Activated T-cell treated with anti-CD3 and anti-CD28 coated beads for 1 hour (primary cell): ENCODE measurements around the gene DSP.
A peak's percentile ranks its signal among the peaks of the same experiment; 100 is the strongest.

Source experiments
- DNase-seq: peaks from one replicate; pipeline ENCODE4 v3.0.0-alpha.2; 2020; ENCODE audit warnings: low read depth

DSP gene

DNA sequence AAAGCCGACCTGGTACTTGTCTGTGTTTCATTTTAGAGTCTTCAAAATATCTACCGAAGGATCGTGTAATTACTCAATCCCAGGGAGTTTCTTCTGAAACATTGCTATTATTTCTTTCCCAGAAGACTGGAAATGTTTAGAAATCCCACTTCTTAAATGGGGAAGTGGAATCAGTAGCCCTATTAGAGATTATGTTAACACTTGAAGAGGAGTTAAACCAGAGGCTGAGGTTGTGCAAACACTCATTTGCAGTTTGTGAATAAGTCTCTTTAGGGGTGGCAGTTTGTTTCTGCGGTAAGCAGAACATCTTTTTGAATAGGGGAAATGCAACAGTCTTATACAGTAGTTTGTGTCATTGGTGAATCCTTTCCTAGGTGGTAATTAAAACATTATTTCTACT lies 21.3 kb downstream of the DSP start:
- DNase-seq, result no peak

DNA sequence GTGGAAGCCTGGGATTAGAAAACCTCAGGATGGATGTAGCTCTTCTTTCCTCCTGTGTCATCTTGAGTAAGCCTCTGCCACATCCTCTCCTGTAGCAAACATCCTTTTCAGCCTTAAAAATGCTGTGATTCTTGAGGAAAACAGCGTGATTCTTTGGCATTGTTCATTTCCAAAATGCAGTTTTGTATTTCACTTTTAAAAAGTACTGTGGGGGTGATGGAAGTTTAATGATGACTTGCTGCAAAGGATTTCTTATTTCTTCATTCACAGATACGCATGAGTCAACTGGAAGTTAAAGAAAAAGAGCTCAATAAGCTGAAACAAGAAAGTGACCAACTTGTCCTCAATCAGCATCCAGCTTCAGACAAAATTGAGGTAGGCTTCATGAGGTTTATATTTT lies 24.6 kb downstream of the DSP start:
- DNase-seq, result no peak

DNA sequence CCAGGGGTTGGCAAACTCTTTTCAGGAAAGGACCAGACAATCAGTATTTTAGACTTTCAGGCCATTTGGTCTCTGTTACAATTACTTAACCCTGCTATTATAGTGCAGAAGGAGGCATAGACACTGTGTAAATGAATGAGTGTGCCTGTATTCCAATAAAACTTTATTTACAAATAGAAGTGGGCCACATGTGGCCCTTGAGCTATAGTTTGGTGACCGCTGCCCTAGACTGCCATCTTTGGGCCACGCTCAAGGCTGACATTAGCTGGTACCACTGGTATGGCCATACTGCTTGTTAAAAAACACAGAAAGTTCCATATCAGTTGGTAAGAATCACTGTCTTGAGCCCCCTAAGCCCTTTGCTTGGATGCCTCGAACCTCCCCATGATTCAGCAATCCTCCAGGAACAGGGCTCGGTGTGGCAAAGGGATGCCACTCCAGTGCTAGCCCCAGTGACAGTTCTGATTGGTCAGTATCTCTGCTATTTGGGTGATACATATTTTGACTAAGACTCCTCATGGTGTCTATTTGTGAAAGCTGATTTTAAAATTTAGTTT lies 25.2 kb downstream of the DSP start:
- no peak for DNase-seq

DNA sequence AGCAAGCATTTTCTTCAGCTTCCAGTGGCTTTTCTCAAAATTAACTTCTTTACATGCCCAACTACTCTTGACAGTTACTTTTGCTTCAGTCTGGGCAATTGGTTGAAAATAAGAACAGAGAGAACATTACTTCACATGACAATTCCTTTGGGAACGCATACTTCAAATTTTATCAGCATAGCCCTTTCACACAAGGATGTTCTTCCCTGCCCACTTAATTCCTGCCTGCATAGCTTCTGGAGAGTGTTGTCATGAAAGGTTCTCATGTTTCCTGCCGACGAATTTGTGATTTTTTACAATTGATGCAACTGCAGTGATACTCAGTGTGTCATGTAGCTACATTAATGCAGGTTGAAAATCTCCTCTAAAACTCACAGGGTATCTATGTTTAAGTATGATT lies 26.6 kb downstream of the DSP start:
- DNase-seq, result no peak

DNA sequence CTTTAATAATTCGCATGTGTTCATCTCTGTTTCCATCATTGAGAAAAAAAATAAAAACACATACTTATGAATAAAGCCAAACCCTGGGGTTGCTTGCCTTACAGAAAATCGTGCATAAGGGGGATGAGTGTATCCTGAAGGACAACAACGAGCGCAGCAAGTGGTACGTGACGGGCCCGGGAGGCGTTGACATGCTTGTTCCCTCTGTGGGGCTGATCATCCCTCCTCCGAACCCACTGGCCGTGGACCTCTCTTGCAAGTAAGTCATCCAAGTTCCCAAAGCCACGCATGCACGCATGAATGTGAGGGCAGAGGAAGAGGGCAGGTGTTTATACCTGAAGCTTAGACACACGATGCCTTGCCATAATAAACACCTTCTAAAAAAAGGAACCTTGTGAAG lies 27.6 kb downstream of the DSP start:
- no peak for DNase-seq

DNA sequence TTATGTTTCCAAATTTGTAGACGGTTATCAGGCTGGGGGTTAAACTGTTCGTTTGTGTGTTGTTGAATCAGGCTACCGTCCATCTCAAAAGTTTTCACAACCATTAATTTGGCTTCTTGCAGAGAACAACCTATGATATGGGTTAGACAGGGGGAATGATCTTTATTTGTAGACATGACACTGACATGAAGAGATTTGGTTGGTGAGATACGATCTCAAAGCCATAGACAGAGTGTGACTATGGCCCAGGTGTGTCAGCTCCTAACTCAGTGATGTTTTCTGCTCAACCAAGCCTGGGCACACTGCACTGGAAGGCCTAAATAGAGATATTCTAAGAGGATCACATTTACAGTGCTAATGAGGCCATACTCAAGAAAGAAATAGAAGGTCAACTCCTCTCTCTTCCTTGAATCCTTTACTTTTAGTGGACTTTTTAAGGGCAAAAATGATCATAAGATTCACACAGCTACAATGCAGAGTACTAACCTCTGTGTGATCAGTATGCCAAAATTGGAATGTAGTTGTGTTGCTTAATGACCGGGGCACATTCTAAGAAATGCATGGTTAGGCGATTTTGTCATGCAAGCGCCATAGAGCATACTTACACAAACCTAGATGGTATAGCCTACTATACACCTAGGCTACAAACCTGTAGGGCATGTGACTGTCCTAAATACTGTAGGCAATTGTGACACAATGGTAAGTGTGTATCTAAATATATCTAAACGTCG lies 30.9 kb downstream of the DSP start:
- DNase-seq, result no peak

DNA sequence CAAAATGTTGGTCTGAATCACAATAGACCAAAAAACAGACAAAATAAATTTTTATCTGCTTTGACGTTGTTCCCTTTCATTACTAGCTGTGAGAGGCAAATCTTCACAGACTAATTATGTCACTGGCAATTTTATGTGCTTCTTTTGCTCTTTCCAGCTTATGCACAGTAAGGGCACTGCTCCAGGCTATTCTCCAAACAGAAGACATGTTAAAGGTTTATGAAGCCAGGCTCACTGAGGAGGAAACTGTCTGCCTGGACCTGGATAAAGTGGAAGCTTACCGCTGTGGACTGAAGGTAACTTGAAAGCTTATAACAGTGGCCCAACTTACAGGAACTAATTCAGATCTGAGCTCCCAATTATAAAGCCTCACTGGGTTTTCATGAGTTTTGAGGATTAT lies 33.0 kb downstream of the DSP start:
- DNase-seq, result no peak

DNA sequence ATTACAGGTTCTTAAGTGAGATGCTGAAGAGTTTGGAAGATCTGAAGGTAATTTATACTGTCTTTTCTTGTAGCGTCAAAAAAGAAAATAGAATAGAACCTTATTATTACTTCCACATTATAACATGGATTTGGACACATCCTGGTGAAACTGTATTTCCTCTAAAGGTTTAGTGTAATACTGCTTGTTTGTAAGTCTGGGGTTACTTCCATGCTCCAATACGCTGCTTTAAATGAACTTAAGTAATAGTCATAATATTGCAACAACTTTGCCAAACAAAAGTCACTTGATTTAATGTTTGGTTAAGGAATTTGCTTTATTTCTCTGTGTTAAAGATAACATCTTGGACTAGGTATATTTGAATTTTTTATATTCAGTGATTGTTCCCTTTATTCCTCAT lies 37.0 kb downstream of the DSP start:
- no peak for DNase-seq

DNA sequence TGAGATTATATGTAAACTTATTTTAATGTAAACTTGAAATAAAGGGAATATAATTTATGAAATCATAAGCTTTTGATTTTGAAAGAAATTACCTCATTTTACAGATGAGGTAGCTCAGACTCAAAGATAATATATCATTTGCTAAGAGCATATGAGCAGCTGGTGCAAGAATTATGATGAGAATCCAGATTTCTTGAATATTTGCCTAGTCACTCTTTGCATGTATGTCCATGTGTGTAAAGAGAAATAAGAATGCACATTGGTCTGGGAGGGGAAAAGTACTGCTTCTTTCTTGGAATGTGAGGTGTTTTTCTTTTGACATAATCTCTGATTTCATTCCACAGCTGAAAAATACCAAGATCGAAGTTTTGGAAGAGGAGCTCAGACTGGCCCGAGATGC lies 37.5 kb downstream of the DSP start:
- DNase-seq, result no peak

DNA sequence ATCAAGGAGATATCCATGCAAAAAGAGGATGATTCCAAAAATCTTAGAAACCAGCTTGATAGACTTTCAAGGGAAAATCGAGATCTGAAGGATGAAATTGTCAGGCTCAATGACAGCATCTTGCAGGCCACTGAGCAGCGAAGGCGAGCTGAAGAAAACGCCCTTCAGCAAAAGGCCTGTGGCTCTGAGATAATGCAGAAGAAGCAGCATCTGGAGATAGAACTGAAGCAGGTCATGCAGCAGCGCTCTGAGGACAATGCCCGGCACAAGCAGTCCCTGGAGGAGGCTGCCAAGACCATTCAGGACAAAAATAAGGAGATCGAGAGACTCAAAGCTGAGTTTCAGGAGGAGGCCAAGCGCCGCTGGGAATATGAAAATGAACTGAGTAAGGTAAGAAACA lies 38.4 kb downstream of the DSP start:
- no peak for DNase-seq

DNA sequence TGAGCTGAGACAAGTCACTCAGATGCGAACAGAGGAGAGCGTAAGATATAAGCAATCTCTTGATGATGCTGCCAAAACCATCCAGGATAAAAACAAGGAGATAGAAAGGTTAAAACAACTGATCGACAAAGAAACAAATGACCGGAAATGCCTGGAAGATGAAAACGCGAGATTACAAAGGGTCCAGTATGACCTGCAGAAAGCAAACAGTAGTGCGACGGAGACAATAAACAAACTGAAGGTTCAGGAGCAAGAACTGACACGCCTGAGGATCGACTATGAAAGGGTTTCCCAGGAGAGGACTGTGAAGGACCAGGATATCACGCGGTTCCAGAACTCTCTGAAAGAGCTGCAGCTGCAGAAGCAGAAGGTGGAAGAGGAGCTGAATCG lies 39.1 kb downstream of the DSP start:
- DNase-seq, result no peak

DNA sequence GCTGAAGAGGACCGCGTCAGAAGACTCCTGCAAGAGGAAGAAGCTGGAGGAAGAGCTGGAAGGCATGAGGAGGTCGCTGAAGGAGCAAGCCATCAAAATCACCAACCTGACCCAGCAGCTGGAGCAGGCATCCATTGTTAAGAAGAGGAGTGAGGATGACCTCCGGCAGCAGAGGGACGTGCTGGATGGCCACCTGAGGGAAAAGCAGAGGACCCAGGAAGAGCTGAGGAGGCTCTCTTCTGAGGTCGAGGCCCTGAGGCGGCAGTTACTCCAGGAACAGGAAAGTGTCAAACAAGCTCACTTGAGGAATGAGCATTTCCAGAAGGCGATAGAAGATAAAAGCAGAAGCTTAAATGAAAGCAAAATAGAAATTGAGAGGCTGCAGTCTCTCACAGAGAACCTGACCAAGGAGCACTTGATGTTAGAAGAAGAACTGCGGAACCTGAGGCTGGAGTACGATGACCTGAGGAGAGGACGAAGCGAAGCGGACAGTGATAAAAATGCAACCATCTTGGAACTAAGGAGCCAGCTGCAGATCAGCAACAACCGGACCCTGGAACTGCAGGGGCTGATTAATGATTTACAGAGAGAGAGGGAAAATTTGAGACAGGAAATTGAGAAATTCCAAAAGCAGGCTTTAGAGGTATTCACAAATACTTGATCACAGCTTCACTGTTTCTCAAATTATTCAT lies 39.6 kb downstream of the DSP start:
- DNase-seq, result no peak

DNA sequence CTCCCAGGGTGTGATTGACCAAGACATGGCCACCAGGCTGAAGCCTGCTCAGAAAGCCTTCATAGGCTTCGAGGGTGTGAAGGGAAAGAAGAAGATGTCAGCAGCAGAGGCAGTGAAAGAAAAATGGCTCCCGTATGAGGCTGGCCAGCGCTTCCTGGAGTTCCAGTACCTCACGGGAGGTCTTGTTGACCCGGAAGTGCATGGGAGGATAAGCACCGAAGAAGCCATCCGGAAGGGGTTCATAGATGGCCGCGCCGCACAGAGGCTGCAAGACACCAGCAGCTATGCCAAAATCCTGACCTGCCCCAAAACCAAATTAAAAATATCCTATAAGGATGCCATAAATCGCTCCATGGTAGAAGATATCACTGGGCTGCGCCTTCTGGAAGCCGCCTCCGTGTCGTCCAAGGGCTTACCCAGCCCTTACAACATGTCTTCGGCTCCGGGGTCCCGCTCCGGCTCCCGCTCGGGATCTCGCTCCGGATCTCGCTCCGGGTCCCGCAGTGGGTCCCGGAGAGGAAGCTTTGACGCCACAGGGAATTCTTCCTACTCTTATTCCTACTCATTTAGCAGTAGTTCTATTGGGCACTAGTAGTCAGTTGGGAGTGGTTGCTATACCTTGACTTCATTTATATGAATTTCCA lies 43.9 kb downstream of the DSP start:
- DNase-seq, result no peak

DNA sequence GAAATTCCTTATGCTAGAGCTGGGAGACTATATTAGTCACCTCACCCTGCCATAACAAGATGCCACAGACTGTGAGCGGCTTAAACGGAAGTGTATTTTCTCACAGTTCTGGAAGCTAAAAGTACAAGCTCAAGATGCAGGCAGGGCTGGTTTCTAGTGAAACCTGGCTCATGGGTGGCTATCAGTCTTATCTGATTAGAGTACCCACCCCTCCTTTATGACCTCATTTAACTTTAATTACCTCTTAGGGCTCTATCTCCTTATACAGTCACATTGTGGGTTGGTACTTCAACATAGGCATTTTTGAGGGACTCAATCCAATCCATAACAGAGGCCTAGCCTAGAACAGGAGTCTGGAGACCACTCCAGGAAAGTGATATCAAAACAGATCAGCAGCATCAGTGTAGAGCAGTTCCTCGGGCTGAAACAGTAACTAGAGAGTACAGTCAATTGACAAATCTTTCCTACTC lies 46.2 kb downstream of the DSP start:
- no peak for DNase-seq

DNA sequence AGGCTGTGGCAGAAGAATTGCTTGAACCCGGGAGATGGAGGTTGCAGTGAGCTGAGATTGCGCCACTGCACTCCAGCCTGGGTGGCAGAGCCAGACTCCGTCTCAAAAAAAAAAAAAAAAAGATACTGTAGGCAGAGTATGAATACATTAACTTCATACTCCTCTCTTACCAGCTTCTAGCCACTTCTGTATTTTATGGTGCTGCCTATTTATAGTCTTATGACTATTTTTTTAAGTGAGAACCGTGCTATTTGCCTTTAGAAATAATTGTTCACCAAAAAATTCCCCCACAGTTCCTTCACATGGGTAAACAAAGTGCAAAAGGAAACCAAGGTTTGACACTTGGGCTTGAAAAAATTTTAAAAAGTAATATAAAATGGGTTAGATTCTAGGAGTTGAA lies 47.0 kb downstream of the DSP start:
- DNase-seq, result no peak

DNA sequence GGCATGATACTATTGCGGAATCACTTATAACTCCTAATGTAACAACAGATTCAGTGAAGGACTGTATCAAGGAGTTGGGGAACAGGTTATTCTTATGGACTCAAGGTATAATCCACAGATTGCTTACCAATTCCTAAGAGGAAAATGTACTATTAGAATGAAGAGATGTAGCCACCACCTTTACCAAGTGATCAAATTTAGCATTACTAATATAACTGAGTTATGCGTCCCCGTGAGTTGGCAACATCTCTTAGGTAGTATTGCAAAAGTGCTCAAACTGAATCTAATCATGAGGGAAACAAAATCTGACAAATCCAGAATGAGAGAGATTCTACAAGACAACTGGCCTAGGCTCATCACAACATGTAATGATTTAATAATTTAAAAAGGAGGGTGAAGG lies 47.8 kb downstream of the DSP start:
- DNase-seq, result no peak

DNA sequence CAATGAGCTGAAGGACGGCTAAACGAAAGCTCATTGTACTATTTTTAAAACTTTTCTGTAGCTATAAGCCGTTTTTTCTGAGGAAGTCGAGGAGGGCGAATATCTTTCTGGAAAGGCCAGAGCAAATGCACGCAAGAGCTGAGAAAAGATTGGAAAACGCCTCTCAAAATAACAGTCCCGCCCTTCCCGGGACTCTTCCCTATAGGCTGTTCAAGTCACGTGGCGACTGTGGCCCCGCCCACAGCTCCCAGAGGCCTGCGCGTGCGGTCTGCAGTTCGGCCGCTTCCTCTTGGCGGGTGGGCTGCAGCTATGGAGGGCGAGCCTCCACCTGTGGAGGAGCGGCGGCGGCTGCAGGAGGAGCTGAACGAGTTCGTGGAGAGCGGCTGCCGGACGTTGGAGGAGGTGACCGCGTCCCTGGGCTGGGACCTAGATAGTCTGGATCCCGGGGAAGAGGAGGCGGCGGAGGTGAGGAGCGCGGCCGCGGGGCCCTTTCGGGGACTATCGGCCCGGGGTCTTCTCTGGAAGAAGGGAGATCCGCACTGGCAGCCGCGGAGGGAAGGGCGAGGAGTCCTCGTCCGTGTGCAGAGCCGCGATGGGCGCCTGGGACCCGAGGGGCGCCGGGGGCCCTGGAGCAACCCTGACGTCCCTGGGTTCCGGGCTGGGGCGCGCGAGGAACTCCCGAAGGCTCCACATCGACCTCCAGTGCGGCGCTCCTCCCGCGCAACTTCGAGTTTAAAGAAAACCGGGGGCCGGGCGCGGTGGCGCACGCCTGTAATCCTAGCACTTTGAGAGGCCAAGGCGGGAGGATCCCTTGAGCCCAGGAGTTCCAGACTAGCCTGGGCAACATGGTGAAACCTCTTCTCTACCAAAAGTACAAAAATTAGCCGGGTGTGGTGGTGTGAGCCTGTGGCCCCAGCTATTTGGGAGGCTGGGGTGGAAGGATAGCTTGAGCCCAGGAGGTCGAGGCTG lies 48.8 kb downstream of the DSP start, which contains the start of gene SNRNP48:
Gene SNRNP48, plus strand, starts transcription at position 250 of the 969 bp plus-strand sequence. Its CDS starts 60 bp downstream, at position 310.
- peak; percentile 88 for DNase-seq

DNA sequence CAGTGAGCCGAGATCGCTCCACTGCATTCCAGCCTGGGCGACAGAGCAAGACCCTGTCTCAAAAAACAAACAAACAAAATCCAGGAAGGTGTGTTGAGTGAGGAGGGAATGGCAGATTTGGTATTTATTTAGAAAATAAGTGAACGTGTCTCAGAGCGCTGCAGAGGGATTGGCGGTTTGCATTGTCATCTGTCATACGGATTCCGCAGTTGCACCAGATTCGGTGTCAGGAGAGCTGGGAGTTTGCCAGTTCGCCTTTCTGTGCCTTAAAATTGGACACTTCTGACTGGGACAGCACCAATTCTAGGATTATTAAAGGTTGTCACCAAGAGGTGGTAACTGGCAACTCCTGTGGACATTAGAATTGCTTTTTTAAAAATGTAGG lies 49.4 kb downstream of the DSP start:
- no peak for DNase-seq

DNA sequence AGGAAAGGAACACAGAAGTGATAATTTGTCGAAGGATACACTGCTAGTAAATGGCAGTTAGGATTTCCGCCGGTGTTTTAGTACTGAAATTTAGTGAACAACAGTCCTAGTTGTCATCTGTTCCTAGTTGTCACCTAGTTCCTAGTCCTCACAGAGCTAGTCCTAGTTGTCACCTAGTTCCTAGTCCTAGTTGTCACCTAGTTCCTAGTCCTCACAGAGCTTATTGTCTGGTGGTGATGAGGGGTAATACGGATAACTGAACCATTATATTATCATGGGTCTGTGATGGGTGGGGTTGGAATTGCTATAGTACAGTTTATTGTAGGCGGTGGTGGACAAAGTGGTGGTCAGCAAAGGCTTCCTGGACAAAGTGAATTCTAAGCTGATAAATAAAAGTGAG lies 50.3 kb downstream of the DSP start:
- no peak for DNase-seq

DNA sequence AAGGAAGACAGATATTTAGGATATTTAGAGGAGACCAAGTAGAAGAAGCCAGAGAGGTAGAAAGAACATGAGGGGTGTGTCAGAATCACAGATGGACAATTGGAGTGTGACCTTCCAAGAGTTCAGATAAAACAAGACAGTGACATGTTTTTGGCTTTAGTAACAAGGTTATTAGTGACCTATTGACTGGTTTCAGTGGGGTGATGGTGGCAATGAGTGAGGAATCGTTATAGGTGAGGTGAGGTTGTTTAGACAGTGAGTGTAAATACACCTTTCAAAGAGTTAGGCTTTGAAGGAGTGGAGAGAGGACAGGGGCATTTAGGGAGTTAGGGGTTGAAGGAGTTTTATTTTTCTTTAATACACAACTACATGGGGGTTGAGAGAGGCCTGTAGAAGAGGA lies 51.8 kb downstream of the DSP start:
- DNase-seq, result no peak

DNA sequence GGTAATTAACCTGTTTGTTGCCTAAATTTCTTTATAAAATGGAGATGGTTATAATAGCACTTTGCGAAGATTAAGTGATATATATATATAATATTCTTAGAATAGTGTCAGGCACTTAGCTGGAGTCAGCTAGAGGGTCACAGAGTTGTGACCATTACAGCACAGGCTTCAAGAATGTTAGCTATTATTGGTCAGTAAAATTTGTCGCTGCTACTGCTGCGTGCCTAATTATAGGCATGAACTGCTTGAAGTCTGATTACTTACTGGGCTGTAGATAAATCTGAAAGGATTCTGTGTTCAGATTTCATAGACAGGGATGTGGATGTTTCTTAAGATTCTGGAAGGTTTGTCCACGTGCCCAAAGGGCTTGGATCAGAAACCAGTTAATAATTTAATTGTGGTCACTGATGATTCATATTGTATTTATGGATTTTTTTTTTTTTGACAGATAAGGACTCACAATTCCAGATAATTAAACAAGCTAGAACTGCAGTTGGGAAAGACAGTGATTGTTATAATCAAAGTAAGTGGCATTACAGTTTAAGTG lies 53.2 kb downstream of the DSP start:
- DNase-seq, result no peak

DNA sequence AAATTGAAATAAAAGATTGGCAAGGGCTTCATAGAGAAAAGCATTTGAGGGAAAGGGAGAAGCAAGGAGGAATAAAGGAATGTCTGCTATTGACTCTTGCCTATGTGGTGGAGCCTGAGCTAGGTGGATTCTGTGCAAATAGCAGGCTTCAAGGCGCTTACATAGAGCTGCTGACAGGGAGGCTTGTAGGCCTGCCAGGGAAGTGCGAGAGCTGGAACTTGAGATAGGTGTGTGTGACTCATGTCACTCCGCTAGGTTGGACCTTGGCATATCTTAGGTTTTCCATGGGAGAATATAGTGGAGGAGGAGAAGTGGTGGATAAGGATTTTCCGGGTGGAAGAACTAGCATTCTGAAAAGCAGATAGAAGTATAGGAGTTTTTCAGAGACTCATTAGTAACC lies 62.5 kb downstream of the DSP start:
- no peak for DNase-seq
